Endothelial cell of coronary artery (primary cell): ENCODE measurements around the gene SPOPL. TPM values are rescaled to one million over a fixed set of nuclear protein-coding genes. Genes with fewer than 3 reads are reported as not detected.

Source experiments
- total RNA-seq: library from RNA; depleted of rRNA; stranded (reverse); fragments of >200 nt; gene quantifications from 2 replicates; pipeline ENCODE4 v1.2.3, GENCODE V29; 2014

Gene SPOPL
- total RNA-seq, result 12.1 and 13.6 TPM in 2 replicates

GRCh38 chr2:138501425-138502254 is at the start of gene SPOPL:
Gene SPOPL (plus strand): TSS chr2:138501770. CDS start chr2:138550217, 48,447 bp downstream.

